PC-9 (cell line): ENCODE measurements around the gene LASP1. TPM values are rescaled to one million over a fixed set of nuclear protein-coding genes. Genes with fewer than 3 reads are reported as not detected.
"Not testable (repeated sequence)": the region's sequence is repeated elsewhere in the genome, so short reads cannot be mapped to it uniquely, and the experiment has no call there.

ENCODE experiments used
- BruUV-seq: library from RNA; stranded (reverse); fragments of 400-500 nt; replicated peaks from 2 replicates; lab custom pipeline; 2021; lab: Mats Ljungman, UMichigan
- CTCF ChIA-PET: fragments of 300-600 bp; sonication (Branson Sonifier 250); formaldehyde crosslinking; loops from one replicate; lab custom pipeline; 2022; ENCODE audit warnings: antibody characterized with exemption; lab: Charles Lee
- POLR2A ChIA-PET: fragments of 300-600 bp; sonication (Branson Sonifier 250); formaldehyde crosslinking; loops from one replicate; lab custom pipeline; 2022; ENCODE audit warnings: antibody characterized with exemption; ENCODE audit not compliant: unreplicated experiment; lab: Charles Lee
- DNase-seq, 2 experiments: peaks; one replicate each; pipeline versions ENCODE4 v3.0.0 to v3.0.0-alpha.2; 2015 to 2022; ENCODE audit warnings: mixed read lengths in 1 of 2
- H2AFZ ChIP-seq: fragments of 200-600 bp; sonication (generic); 2 replicates; pipeline ENCODE4 v1.8.1; 2017; ENCODE audit warnings: antibody characterized with exemption
- H3F3A ChIP-seq: fragments of 200-600 bp; sonication (generic); 2 replicates; pipeline ENCODE4 v1.8.1; 2017; ENCODE audit warnings: antibody characterized with exemption, mild to moderate bottlenecking, low read depth; ENCODE audit not compliant: insufficient read depth
- H3K27ac ChIP-seq: fragments of 200-600 bp; sonication (generic); 2 replicates; pipeline ENCODE4 v1.6.1; 2016; ENCODE audit warnings: mixed run types
- H3K27me3 ChIP-seq: fragments of 200-600 bp; sonication (generic); 2 replicates; pipeline ENCODE4 v1.6.1; 2016; ENCODE audit warnings: low read depth, mixed run types; ENCODE audit not compliant: insufficient read depth
- H3K36me3 ChIP-seq: fragments of 200-600 bp; sonication (generic); 2 replicates; pipeline ENCODE4 v1.6.1; 2016; ENCODE audit warnings: low read depth, mixed run types
- H3K4me1 ChIP-seq: fragments of 200-600 bp; sonication (generic); replicated peaks from 2 replicates; pipeline ENCODE4 v1.6.1; 2016; ENCODE audit warnings: mixed run types; ENCODE audit not compliant: insufficient read depth
- H3K4me2 ChIP-seq: fragments of 200-600 bp; sonication (generic); 2 replicates; pipeline ENCODE4 v1.6.1; 2017; ENCODE audit warnings: mixed run types
- H3K4me3 ChIP-seq: fragments of 200-600 bp; sonication (generic); 2 replicates; pipeline ENCODE4 v1.6.1; 2016; ENCODE audit warnings: mixed run types
- H3K79me2 ChIP-seq: fragments of 200-600 bp; sonication (generic); 2 replicates; pipeline ENCODE4 v1.6.1; 2017; ENCODE audit warnings: low read depth, mixed run types
- H3K9me2 ChIP-seq: fragments of 200-600 bp; sonication (generic); 2 replicates; pipeline ENCODE4 v1.8.1; 2017; ENCODE audit warnings: mild to moderate bottlenecking; ENCODE audit not compliant: insufficient read depth
- H3K9me3 ChIP-seq: fragments of 200-600 bp; sonication (generic); 2 replicates; pipeline ENCODE4 v1.8.1; 2016; ENCODE audit warnings: low read depth; ENCODE audit not compliant: insufficient read depth
- H4K20me1 ChIP-seq: fragments of 200-600 bp; sonication (generic); 2 replicates; pipeline ENCODE4 v1.8.1; 2017; ENCODE audit not compliant: insufficient read depth
- CTCF ChIP-seq: fragments of 200-600 bp; sonication (generic); conservative IDR thresholded peaks from 2 replicates; pipeline ENCODE4 v1.6.1; 2017; ENCODE audit warnings: mixed run types, antibody characterized with exemption, mild to moderate bottlenecking, moderate library complexity
- EZH2 ChIP-seq: fragments of 200-600 bp; sonication (generic); IDR thresholded peaks from 2 replicates; pipeline ENCODE4 v1.8.0; 2017; ENCODE audit warnings: antibody characterized with exemption, low read depth
- intact Hi-C: fragments of 100-400 bp; cut with micrococcal nuclease; formaldehyde crosslinking; loops from one replicate; pipeline ENCODE4 v1.10.0; 2022; ENCODE audit not compliant: unreplicated experiment
- total RNA-seq: library from RNA; stranded (reverse); gene quantifications from 2 replicates; pipeline ENCODE4 v1.2.3, GENCODE V29; 2021

Gene LASP1
- total RNA-seq, 1 experiment from 2014 or later = 309 TPM

- 0 out of 2 replicates have a peak within 1 kb of the TSS, but pooled peaks have one; percentile 26 for H3K27ac ChIP-seq
- H3K9me3 ChIP-seq = no peaks in the 10 kb centered on the region
- no peaks in the 10 kb centered on the region for H3K9me2 ChIP-seq
- no peak within 1 kb of the TSS for H2AFZ ChIP-seq
- intact Hi-C loops = no loop called here
- no peak within 1 kb of the TSS for H3K4me2 ChIP-seq
- no peak for DNase-seq
- no peaks in the 10 kb centered on the region for H3K79me2 ChIP-seq
- TF ChIP-seq CTCF (no peak), EZH2 (no peak)
- no peak within 1 kb of the TSS for H3K4me3 ChIP-seq
- no peaks in the 10 kb centered on the region for H3K4me1 ChIP-seq
- H3K36me3 ChIP-seq = no peaks in the 10 kb centered on the region
- ChIA-PET POLR2A (interaction anchor here (0.7 kb wide), 1 partner anchor 477 kb away, joined by 6 read pairs; no protein-coding TSS in a partner anchor), CTCF (interaction anchor here (0.5 kb wide), 1 partner anchor 24 kb away, joined by 3 read pairs; no protein-coding TSS in a partner anchor)
- H4K20me1 ChIP-seq = peaks cover 3% of the 10 kb centered on the region; the same call in 1 of the 2 replicates
- BruUV-seq = no TSS peak
- peaks cover 40% of the 10 kb centered on the region for H3F3A ChIP-seq
- H3K27me3 ChIP-seq = no peaks in the 10 kb centered on the region
Observed at GRCh38 chr17:38925263-38925995, 55.6 kb downstream of the LASP1 start, which contains the start of gene LASP1NB. Gene LASP1NB (plus strand): TSS chr17:38925614.

GRCh38 chr17:38926293-38927070, 56.6 kb downstream of the LASP1 start:
- TF ChIP-seq EZH2 (no peak), CTCF (no peak)
- Histone ChIP-seq H3K27ac (0 out of 2 replicates have a peak overlapping the region, but pooled peaks have one; percentile 26), H3K27me3 (no peaks in the 10 kb centered on the region), H3K4me1 (no peaks in the 10 kb centered on the region), H3F3A (peaks cover 35% of the 10 kb centered on the region), H3K4me3 (no peak overlapping the region), H4K20me1 (peaks cover 3% of the 10 kb centered on the region; the same call in 1 of the 2 replicates), H3K4me2 (no peak overlapping the region), H3K9me3 (no peaks in the 10 kb centered on the region), H2AFZ (no peak overlapping the region), H3K36me3 (no peaks in the 10 kb centered on the region), H3K79me2 (no peaks in the 10 kb centered on the region), H3K9me2 (no peaks in the 10 kb centered on the region)
- POLR2A ChIA-PET = no interaction called here
- no peak for DNase-seq
- BruUV-seq = no TSS peak
- intact Hi-C loops = no loop called here
- CTCF ChIA-PET = no interaction called here

- H3F3A ChIP-seq, H3K4me3 ChIP-seq, H3K4me2 ChIP-seq, H3K27me3 ChIP-seq, H4K20me1 ChIP-seq, intact Hi-C loops, H2AFZ ChIP-seq, H3K27ac ChIP-seq, BruUV-seq, H3K9me3 ChIP-seq, H3K9me2 ChIP-seq, H3K79me2 ChIP-seq, POLR2A ChIA-PET, DNase-seq, H3K36me3 ChIP-seq, H3K4me1 ChIP-seq: not testable (repeated sequence)
- CTCF ChIA-PET = interaction anchor here (0.8 kb wide), 1 partner anchor 510 kb away, joined by 6 read pairs; no protein-coding TSS in a partner anchor
Observed at GRCh38 chr17:38930782-38931181, 60.9 kb downstream of the LASP1 start.

GRCh38 chr17:38933962-38934361, 64.1 kb downstream of the LASP1 start:
- H4K20me1 ChIP-seq, intact Hi-C loops, H2AFZ ChIP-seq, H3K36me3 ChIP-seq, POLR2A ChIA-PET, H3F3A ChIP-seq, DNase-seq, H3K9me2 ChIP-seq, H3K4me2 ChIP-seq, BruUV-seq, H3K27me3 ChIP-seq, H3K9me3 ChIP-seq, H3K79me2 ChIP-seq, H3K4me3 ChIP-seq, H3K4me1 ChIP-seq, H3K27ac ChIP-seq: not testable (repeated sequence)
- CTCF ChIA-PET = interaction anchor here (0.6 kb wide), 1 partner anchor 555 kb away, joined by 6 read pairs; no protein-coding TSS in a partner anchor
